ENCODE results near the gene PTRH1. TPM values are rescaled to one million over a fixed set of nuclear protein-coding genes. Genes with fewer than 3 reads are reported as not detected.

Gene PTRH1
- total RNA-seq, 4 donors from 2014 or later, result 16.9 to 38.6 (median 26.3) TPM

DNA sequence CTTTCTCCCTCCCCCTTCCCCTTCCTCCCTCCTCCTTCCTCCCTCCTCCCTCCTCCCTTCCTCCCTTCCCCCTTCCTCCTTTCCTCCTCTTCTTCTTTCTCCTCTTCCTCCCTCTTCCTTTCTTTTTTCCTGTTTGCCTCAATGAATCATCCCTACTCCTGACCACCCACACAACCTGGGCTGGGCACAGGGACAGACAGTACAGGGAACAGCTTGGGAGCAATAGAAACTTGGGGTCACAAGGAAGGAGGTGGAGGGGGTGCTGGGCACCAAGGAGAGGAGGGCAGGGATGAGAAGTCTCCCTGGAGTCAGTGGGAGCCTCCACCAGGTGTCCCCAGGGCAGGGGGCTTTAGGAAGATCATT, 5.4 kb upstream of the PTRH1 start:
- intact Hi-C loops (cut with DNase I; ENCODE audit: low total_unique reads), result no loop called here
- ATAC-seq, result no peak
- no peak for DNase-seq
- H3K36me3 ChIP-seq, result no peaks in the 10 kb centered on the region
- no peak overlapping the region for H3K4me3 ChIP-seq
- TF ChIP-seq POLR2A (IDR thresholded peaks at IDR 0.05) (no peak), CTCF (IDR thresholded peaks at IDR 0.05 in 4 of 5, conservative IDR thresholded peaks at IDR 0.05 in 1 of 5) (no peak)
- H3K9me3 ChIP-seq, result no peaks in the 10 kb centered on the region
- peaks cover 4 to 7% of the 10 kb centered on the region in 2 donors for H3K4me1 ChIP-seq
- in situ Hi-C loops (cut with MboI; ENCODE audit: low sequenced_read_pairs in 4 of 4), result loop anchor here in 1 of 4 donors (10.0 kb wide), 1 partner anchor 226 kb away; no protein-coding TSS in a partner anchor
- H3K27me3 ChIP-seq, result no peaks in the 10 kb centered on the region
- H3K27ac ChIP-seq, result no peak overlapping the region

DNA sequence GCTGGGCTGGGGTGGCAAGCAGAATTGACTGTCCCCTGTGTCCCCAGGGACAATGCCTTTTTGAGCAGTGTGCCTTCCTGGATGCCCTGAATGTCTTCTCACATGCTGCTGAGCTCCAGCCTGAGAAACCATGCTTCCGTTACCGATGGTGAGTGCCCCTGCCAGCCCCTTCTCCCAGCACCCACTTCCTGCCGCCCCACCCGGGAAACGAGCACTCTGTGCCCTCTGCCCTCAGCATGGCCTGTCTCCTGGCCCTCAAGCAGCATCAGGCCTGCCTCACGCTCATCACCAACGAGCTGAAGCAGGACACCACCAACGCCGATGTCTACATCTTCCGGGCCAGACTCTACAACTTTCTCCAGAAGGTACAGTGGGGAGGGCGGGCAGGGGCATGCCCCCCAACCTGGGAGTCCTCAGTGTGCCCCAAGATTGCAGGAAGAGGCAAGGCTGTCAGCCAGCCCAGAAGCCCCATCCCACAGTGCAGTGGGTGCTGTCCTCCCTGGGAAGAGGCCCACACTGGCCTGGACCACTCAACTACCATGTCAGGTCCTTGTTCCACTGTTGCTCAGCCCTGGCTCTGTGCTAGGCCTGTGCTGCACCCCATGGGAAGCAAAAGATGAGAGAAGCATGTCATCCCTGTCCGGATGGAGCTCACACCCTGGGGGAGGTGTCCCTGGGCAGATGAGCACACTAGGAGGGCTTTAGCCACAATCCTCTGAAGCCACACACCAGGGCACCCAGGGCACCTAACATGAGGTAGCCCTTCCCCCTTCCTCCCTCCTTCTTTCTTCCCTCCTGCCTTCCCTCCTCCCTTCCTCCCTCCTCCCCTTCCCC, 4.8 kb upstream of the PTRH1 start:
- DNase-seq, result no peak
- H3K4me1 ChIP-seq, result peaks cover 4 to 7% of the 10 kb centered on the region in 2 donors
- no peak overlapping the region for H3K27ac ChIP-seq
- no peak for ATAC-seq
- H3K27me3 ChIP-seq, result no peaks in the 10 kb centered on the region
- no peaks in the 10 kb centered on the region for H3K9me3 ChIP-seq
- intact Hi-C loops (cut with DNase I; ENCODE audit: low total_unique reads) (no loop called here), in situ Hi-C loops (cut with MboI; ENCODE audit: low sequenced_read_pairs in 4 of 4) (loop anchor here in 1 of 4 donors (10.0 kb wide), 1 partner anchor 225 kb away; no protein-coding TSS in a partner anchor)
- no peaks in the 10 kb centered on the region for H3K36me3 ChIP-seq
- TF ChIP-seq CTCF (IDR thresholded peaks at IDR 0.05 in 4 of 5, conservative IDR thresholded peaks at IDR 0.05 in 1 of 5) (no peak), POLR2A (IDR thresholded peaks at IDR 0.05) (no peak)
- no peak overlapping the region for H3K4me3 ChIP-seq

DNA sequence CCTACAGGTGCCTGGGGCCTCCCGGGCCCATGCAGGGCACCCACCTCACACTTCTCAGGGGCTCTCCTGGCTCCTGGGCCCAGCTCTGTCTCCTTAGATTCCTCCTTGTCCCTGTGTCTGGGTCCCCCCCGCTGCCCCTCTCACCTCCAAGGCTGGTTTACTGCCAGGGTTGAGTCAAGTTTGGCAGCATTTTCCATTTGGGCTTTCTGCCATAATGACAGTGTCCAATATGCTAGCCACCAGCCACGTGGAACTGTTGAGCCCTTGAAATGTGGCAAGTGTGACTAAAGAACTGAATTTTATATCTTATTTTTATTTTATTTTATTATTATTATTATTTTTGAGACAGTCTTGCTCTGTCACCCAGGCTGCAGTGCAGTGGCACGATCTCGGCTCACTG, 2.3 kb upstream of the PTRH1 start:
- peaks cover 12 to 14% of the 10 kb centered on the region in 2 donors for H3K4me1 ChIP-seq
- no peak overlapping the region for H3K27ac ChIP-seq
- no peak for DNase-seq
- no peak overlapping the region for H3K4me3 ChIP-seq
- intact Hi-C loops (cut with DNase I; ENCODE audit: low total_unique reads), result no loop called here
- no peak for ATAC-seq
- no peaks in the 10 kb centered on the region for H3K27me3 ChIP-seq
- H3K36me3 ChIP-seq, result no peaks in the 10 kb centered on the region
- no peaks in the 10 kb centered on the region for H3K9me3 ChIP-seq
- TF ChIP-seq POLR2A (IDR thresholded peaks at IDR 0.05) (no peak), CTCF (IDR thresholded peaks at IDR 0.05 in 4 of 5, conservative IDR thresholded peaks at IDR 0.05 in 1 of 5) (no peak)
- in situ Hi-C loops (cut with MboI; ENCODE audit: low sequenced_read_pairs in 4 of 4), result no loop called here

DNA sequence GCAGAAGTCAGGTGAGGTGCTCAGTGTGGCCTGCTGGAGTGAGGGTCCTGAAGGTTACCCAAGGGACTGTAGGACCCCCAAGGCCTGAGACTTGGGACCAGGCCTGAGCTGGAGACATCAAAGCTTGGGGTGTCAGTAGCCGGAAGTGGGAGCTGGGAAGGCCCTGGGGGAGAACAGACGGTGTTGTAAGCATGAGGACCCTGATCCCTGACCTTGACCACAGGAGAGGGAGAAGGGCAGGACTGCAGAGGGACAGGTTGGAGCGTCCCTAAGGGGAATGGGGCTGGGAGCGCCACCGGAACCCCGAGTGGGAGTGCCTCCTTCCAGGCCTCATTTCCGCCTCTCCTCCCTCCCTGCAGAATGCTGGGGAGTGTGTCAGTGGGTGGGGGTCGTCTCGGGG, 949 bp upstream of the PTRH1 start:
- TF ChIP-seq CTCF (IDR thresholded peaks at IDR 0.05 in 4 of 5, conservative IDR thresholded peaks at IDR 0.05 in 1 of 5), result no peak
- no peak for TF ChIP-seq POLR2A (IDR thresholded peaks at IDR 0.05)
- no peaks in the 10 kb centered on the region for H3K27me3 ChIP-seq
- no peaks in the 10 kb centered on the region for H3K9me3 ChIP-seq
- H3K27ac ChIP-seq, result peak overlapping the region; percentile 84 to 86 (median 84)
- no peaks in the 10 kb centered on the region for H3K36me3 ChIP-seq
- ATAC-seq (no peak), DNase-seq (no peak)
- H3K4me1 ChIP-seq, result peaks cover 12 to 14% of the 10 kb centered on the region in 2 donors
- H3K4me3 ChIP-seq, result peak overlapping the region; percentile 74 to 85 (median 78)
- in situ Hi-C loops (cut with MboI; ENCODE audit: low sequenced_read_pairs in 4 of 4), result no loop called here
- intact Hi-C loops (cut with DNase I; ENCODE audit: low total_unique reads), result loop anchor here (1.0 kb wide), 1 partner anchor 18 kb away; no protein-coding TSS in a partner anchor
